ENCODE measurements around the gene ADCK2.

DNA sequence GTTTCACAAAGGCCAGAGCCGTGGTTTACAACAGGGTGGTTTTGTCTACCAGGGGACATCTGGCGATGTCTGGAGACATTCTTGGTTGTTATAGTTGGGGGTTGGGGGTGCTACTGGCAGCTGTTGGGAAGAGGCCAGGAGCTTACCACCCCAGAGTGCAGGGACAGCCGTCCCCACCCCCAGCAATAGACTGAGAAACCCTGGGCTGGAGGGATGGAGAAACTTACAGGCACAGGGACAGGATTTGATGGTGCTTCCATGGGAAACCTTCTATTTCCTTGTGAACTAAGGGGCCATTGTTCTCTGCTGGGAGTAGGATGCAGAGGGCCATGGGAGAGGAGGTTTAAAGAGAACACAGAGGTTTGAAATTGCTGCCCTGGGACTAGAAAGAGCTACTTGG, 10.9 kb downstream of the ADCK2 start:
- no peak for TF ChIP-seq POLR2A (IDR thresholded peaks at IDR 0.05; ENCODE audit: low read depth, low read length)
- TF ChIP-seq EZH2 (IDR thresholded peaks at IDR 0.05; ENCODE audit: borderline replicate concordance, low read depth, low read length, severe bottlenecking): no peak
- TF ChIP-seq, protein P1, sequence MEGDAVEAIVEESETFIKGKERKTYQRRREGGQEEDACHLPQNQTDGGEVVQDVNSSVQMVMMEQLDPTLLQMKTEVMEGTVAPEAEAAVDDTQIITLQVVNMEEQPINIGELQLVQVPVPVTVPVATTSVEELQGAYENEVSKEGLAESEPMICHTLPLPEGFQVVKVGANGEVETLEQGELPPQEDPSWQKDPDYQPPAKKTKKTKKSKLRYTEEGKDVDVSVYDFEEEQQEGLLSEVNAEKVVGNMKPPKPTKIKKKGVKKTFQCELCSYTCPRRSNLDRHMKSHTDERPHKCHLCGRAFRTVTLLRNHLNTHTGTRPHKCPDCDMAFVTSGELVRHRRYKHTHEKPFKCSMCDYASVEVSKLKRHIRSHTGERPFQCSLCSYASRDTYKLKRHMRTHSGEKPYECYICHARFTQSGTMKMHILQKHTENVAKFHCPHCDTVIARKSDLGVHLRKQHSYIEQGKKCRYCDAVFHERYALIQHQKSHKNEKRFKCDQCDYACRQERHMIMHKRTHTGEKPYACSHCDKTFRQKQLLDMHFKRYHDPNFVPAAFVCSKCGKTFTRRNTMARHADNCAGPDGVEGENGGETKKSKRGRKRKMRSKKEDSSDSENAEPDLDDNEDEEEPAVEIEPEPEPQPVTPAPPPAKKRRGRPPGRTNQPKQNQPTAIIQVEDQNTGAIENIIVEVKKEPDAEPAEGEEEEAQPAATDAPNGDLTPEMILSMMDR (IDR thresholded peaks at IDR 0.05; ENCODE audit: extremely low read depth in 1 of 2, insufficient read depth in 1 of 2, low read depth in 1 of 2, low read length in 2 of 2): no peak
- no peak for TF ChIP-seq POLR2AphosphoS5 (IDR thresholded peaks at IDR 0.05; ENCODE audit: insufficient read depth, low read depth, low read length)
- TF ChIP-seq MYC (IDR thresholded peaks at IDR 0.05; ENCODE audit: low read depth, low read length): no peak
- TF ChIP-seq, protein P2, sequence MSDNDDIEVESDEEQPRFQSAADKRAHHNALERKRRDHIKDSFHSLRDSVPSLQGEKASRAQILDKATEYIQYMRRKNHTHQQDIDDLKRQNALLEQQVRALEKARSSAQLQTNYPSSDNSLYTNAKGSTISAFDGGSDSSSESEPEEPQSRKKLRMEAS (IDR thresholded peaks at IDR 0.05; ENCODE audit: insufficient read depth, insufficient read length): no peak
- TF ChIP-seq JUN (IDR thresholded peaks at IDR 0.05; ENCODE audit: borderline replicate concordance, insufficient read depth, insufficient read length, low read depth): no peak
